C4-2B (cell line): ENCODE data around the gene HSPG2.

Source experiments
- H3K27ac ChIP-seq: fragments of 450-650 bp; 2 replicates; pipeline ENCODE4 v1.5.1; 2017
- ZFX ChIP-seq: fragments of 450-650 bp; IDR thresholded peaks from 2 replicates; pipeline ENCODE4 v1.6.1; 2017
- TF ChIP-seq, protein P1 (sequence below): fragments of 450-650 bp; conservative IDR thresholded peaks from 2 replicates; pipeline ENCODE4 v1.5.1; 2017; ENCODE audit warnings: mild to moderate bottlenecking

HSPG2 gene

DNA sequence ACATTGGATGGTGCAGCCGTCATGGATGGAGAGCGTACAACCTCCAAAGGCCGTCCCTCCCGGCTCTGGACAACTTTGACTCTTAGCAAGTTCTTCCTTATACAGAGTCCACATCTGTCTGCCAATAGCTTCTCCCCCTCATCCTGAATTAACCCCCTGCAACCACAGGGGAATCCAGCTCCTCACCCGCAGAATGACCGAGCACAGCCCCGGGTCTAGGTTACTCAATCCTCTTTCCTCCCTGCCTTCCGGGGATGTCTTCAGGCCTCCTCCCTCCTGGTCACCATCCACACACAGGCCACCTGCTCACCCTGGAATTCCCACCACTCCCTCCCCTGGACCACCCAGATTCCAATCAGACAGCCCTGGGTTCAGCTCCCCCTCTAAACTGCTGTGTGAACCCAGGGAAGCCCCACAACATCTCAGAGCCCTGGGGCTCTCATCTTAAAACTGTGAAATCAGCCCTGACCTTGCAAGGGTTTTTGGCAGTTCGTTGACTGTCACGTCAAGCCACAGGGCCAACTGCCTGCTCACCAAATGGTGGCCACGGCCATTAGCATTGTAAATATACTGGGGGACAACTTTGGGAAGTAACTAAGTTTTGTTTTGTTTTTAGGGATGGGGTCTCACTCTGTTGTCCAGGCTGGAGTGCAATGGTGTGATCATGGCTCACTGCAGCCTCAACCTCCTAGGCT is 54.2 kb downstream of the HSPG2 start:
- no peak for TF ChIP-seq ZFX
- TF ChIP-seq, protein P1, sequence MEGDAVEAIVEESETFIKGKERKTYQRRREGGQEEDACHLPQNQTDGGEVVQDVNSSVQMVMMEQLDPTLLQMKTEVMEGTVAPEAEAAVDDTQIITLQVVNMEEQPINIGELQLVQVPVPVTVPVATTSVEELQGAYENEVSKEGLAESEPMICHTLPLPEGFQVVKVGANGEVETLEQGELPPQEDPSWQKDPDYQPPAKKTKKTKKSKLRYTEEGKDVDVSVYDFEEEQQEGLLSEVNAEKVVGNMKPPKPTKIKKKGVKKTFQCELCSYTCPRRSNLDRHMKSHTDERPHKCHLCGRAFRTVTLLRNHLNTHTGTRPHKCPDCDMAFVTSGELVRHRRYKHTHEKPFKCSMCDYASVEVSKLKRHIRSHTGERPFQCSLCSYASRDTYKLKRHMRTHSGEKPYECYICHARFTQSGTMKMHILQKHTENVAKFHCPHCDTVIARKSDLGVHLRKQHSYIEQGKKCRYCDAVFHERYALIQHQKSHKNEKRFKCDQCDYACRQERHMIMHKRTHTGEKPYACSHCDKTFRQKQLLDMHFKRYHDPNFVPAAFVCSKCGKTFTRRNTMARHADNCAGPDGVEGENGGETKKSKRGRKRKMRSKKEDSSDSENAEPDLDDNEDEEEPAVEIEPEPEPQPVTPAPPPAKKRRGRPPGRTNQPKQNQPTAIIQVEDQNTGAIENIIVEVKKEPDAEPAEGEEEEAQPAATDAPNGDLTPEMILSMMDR, result no peak
- no peak overlapping the region for H3K27ac ChIP-seq

DNA sequence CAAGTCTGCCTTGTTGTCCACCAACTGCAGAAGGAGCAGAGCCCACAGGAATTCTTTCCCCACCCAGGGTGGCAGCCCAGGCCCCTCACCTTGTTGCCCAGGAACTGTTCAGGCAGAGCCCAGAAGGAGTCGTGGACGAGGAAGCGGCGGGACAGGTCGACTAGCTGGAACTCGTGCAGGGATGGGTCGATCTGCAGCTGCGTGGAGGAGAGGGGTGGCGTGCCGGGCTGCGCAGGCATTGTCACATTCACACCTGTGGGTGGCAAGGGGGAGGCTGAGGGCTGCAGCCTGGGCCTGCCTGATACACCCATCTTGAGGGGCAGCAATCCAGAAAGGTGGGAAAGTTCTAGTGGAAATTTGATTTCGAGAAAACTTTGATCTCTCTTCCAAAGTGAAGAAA is 55.9 kb downstream of the HSPG2 start:
- no peak for TF ChIP-seq ZFX
- TF ChIP-seq, protein P1, result no peak

DNA sequence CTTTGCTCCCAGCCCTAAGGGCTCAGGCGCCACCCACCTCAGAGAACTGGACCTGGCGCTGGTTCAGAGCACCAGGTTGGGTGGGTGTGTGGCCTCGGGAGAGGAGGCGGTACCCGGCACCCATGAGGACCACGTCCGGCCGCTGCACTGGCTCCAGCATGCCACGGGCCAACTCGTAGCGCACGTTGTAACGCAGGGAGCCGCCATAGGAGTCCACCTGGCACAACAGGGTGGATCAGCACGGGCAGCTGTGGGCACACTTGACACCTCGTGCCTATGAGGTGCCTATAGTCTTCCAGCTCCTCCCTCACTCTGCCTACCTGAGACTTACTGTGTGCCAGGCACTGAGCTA is 56.5 kb downstream of the HSPG2 start:
- no peak overlapping the region for H3K27ac ChIP-seq
- no peak for TF ChIP-seq ZFX
- TF ChIP-seq, protein P1, result no peak

More for the DNA sequence above, 55.9 kb downstream of the HSPG2 start:
- H3K27ac ChIP-seq, result no peak overlapping the region

DNA sequence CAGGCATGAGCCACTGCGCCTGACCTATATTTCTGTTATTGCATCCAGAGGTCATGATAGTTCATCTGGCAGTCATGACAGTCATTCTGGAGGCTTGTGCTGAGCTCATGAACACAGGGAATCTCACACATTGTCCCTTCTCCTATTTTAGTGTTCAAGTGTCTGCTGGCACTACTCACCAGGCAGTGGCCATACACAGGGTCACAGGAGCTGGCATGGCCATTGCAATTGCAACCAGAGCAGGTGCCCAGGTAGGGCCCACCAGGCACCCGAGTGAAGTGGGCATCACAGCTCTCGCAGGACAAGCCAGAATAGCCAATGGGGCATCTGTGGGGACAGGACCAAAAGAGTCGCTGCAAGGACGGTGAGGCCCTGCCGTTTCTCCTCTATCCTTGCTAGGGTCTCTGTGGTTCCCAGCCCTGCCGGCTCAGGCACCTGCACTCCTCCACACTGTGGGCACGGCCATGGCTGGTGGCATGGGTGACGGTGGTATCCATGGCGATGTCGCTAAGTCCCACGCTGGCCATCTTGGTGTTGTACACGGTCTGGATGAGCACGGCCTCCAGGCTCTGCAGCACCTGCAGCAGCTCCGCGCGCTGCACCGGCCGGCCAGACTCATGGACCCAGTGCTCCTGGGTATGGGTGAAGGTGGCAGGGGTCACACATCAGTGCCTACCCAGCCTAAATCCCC is 57.0 kb downstream of the HSPG2 start:
- no peak overlapping the region for H3K27ac ChIP-seq

DNA sequence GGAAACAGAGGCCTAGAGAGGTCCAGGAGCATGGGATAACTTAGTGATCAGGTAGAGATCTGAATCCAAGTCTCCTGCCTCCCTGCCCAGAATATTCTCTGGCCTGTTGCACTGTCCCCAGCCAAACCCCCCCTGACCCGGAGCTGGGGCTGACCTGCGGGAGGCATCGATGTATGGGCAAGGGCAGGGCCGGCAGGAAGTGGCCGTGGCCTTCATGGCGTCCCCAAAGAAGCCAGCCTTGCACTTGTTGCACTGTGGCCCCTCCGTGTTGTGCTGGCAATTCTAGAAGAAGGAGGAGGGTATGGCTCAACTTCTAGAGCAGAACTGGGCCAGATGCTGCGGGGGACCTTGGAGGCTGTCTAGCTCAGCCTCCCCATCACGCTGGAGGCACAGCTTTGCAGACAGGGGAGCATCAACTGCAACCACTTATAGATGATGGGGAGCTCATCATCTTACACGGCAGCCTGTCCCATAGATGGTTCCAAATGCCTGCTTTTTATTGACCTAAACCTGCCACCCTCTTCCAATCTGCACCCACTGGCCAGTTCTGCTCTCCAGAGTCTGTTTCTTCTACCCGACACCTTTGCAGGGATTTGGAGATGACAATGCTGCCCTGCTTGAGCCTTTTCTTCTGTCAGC is 58.2 kb downstream of the HSPG2 start:
- no peak for TF ChIP-seq ZFX
- TF ChIP-seq, protein P1, result no peak
- H3K27ac ChIP-seq, result no peak overlapping the region

More for the DNA sequence above, 57.0 kb downstream of the HSPG2 start:
- TF ChIP-seq, protein P1, result no peak
- no peak for TF ChIP-seq ZFX

DNA sequence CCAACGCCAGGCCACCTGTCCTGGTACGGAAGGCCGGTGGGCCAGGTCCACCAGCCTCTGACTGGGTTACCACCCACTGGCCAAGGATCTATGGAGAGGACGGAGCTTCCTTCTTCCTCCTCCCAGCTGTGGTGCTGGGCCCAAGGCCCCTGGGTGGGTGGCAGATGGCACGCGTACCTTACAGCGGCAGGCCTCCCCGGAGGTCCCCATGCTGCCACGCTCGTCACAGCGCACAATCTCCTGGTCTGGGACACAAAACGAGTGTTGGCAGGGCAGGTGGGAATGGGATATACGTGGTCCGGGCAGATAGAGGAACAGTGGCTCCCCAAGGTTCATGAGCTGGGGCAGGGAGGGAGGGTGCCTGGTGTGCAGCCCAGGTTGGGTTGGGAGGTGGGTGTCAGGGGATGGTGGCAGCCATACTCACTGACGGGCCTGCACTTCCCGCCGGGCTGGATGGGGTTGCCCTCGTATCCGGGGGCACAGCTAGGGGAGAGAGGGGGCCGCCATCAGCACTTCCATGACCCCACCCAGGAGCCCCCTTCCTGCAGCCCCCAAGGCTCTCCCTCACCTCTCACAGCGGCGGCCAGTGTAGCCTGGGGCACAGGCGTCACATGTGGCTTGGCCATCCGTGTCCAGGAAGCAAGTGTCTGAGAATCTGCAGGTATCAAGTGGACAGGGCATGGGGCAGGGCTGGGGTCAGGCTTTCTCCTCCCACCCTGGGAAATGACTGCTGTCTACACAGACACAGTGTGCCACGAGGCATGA is 58.9 kb downstream of the HSPG2 start:
- TF ChIP-seq ZFX, result no peak
- TF ChIP-seq, protein P1, result no peak
- no peak overlapping the region for H3K27ac ChIP-seq

DNA sequence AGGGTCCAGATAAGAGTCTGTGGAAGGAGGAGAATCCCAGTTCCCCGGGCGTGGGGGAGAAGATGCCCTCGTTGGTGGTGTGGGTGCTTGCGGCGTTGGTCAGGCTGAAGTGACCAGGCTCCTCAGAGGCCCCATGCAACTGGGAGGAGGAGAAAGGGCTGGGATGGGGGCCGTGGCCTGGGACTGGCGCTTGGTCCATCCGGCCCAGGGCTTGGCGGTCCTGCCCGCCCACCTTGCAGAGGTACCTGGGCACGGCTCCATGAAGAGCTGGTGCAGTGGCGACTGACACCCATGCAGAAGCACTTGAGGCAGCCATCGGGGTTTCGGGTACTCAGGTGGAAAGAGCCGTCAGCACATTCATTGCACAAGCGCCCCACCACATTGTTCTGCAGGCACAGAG is 60.8 kb downstream of the HSPG2 start:
- TF ChIP-seq, protein P1, result no peak
- TF ChIP-seq ZFX, result no peak
- no peak overlapping the region for H3K27ac ChIP-seq
